ENCODE results near the gene GUCY2D.

GUCY2D gene

GRCh38 chr17:7977805-7978204 lies 24.6 kb upstream of the GUCY2D start:
- H3K4me3 ChIP-seq (ENCODE audit: control insufficient read depth, low read depth, low read length): no peak overlapping the region
- DNase-seq (ENCODE audit: low read depth): no peak
- no peak for TF ChIP-seq CTCF (IDR thresholded peaks at IDR 0.05; ENCODE audit: control insufficient read depth, insufficient read depth, low read depth, low read length, missing control alignments)

- DNase-seq (ENCODE audit: low read depth): no peak
- no peak overlapping the region for H3K4me3 ChIP-seq (ENCODE audit: control insufficient read depth, low read depth, low read length)
- no peak for TF ChIP-seq CTCF (IDR thresholded peaks at IDR 0.05; ENCODE audit: control insufficient read depth, insufficient read depth, low read depth, low read length, missing control alignments)
Observed at GRCh38 chr17:7982173-7982572, 20.2 kb upstream of the GUCY2D start.

DNA sequence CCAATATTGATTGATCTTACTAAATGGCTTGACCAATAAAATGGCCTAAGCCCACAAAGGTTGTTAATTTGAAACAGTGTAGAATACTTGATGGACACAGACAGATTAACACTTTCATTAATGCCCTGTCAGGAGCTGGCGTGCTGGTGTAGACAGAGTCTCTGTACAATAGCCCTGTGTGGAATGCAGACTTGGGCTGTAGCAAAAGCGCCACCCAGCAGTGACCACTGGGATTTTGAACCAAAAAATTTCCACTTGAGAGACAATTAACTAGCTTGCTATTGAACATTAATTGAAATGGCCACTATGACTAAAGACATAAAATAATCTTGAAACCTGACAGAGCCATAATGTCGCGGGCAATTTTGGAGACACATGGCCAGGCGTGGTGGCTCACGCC lies 19.7 kb upstream of the GUCY2D start:
- no peak overlapping the region for H3K4me3 ChIP-seq (ENCODE audit: control insufficient read depth, low read depth, low read length)
- DNase-seq (ENCODE audit: low read depth): no peak
- TF ChIP-seq CTCF (IDR thresholded peaks at IDR 0.05; ENCODE audit: control insufficient read depth, insufficient read depth, low read depth, low read length, missing control alignments): peak; percentile 30

DNA sequence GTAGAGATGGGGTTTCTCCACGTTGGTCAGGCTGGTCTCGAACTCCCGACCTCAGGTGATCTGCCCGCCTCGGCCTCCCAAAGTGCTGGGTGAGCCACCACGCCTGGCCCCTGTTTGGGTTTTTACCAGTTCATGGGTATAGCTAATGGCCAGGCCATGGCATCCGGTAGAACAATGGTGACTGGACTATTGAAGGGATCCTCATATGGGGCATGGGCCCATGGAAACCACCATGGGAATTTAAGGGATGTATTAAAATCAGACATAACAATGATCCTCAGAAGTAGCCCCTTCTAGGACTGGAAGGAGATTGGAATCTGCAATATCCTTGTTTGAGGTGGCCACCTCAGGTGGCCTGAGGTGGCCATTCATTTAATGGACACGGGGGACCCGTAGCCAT lies 17.5 kb upstream of the GUCY2D start:
- no peak for DNase-seq (ENCODE audit: low read depth)
- TF ChIP-seq CTCF (IDR thresholded peaks at IDR 0.05; ENCODE audit: control insufficient read depth, insufficient read depth, low read depth, low read length, missing control alignments): no peak
- H3K4me3 ChIP-seq (ENCODE audit: control insufficient read depth, low read depth, low read length): no peak overlapping the region

- DNase-seq (ENCODE audit: low read depth): no peak
- no peak overlapping the region for H3K4me3 ChIP-seq (ENCODE audit: control insufficient read depth, low read depth, low read length)
- no peak for TF ChIP-seq CTCF (IDR thresholded peaks at IDR 0.05; ENCODE audit: control insufficient read depth, insufficient read depth, low read depth, low read length, missing control alignments)
Observed at GRCh38 chr17:7987112-7987893, 15.1 kb upstream of the GUCY2D start.

DNA sequence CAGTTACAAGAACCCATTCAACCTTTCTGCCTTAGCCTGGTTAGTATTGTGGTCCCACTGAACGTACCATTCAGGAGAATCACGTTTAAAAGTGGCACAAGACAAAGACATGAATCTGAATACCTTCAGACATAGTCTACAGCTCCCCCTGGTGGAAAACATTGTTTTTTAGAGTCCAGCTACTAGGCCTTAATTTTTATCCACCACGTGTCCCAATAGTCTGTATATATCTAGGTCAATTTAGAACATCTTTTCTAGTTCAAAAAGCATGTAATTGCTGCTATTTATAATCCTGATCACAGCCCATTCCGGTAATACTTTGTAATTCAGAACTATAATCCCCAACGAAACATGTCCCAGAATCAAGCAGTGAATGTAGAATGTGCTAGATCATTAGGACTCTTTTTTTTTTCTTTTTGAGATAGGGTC lies 13.7 kb upstream of the GUCY2D start:
- peak; percentile 60 for TF ChIP-seq CTCF (IDR thresholded peaks at IDR 0.05; ENCODE audit: control insufficient read depth, insufficient read depth, low read depth, low read length, missing control alignments)
- peak; percentile 59 for DNase-seq (ENCODE audit: low read depth)
- H3K4me3 ChIP-seq (ENCODE audit: control insufficient read depth, low read depth, low read length): no peak overlapping the region
